WTC11 (cell line): Measurements from ENCODE around the gene KRAS. TPM values are rescaled to one million over a fixed set of nuclear protein-coding genes. Genes with fewer than 3 reads are reported as not detected.

Experiments
- ATAC-seq: fragments of 200-7000 bp; cut with Tn5 transposase; 2 replicates; pipeline ENCODE4 v1.10.0; 2021; ENCODE audit warnings: mild to moderate bottlenecking, moderate library complexity
- CTCF ChIA-PET: fragments of 300-600 bp; sonication (Branson Sonifier 250); formaldehyde crosslinking; loops from one replicate; lab custom pipeline; 2021; ENCODE audit warnings: antibody characterized with exemption; lab: Charles Lee
- POLR2A ChIA-PET: fragments of 350-600 bp; sonication (Branson Sonifier 250); formaldehyde crosslinking; loops from one replicate; lab custom pipeline; 2021; ENCODE audit warnings: antibody characterized with exemption; lab: Charles Lee
- DNase-seq: peaks from one replicate; pipeline ENCODE4 v3.0.0; 2021; ENCODE audit warnings: low spot score
- H3K27ac Mint-ChIP-seq: 2 replicates; pipeline ENCODE4 v1.8.0; 2021; ENCODE audit warnings: mixed read lengths
- H3K27me3 Mint-ChIP-seq: 2 replicates; pipeline ENCODE4 v1.8.0; 2021; ENCODE audit warnings: low read depth, mild to moderate bottlenecking, moderate library complexity, mixed read lengths
- H3K36me3 Mint-ChIP-seq: 2 replicates; pipeline ENCODE4 v1.8.0; 2021; ENCODE audit warnings: mixed read lengths
- H3K4me1 Mint-ChIP-seq: 2 replicates; pipeline ENCODE4 v1.8.0; 2022; ENCODE audit warnings: mixed read lengths
- H3K4me3 Mint-ChIP-seq: 2 replicates; pipeline ENCODE4 v1.8.0; 2021; ENCODE audit warnings: mild to moderate bottlenecking, moderate library complexity, mixed read lengths
- H3K9me3 Mint-ChIP-seq: 2 replicates; pipeline ENCODE4 v1.8.0; 2021; ENCODE audit warnings: mixed read lengths
- AFF4 ChIP-seq: sonication (generic); formaldehyde crosslinking; IDR thresholded peaks from 2 replicates; pipeline ENCODE4 v1.8.1; 2023; ENCODE audit warnings: mild to moderate bottlenecking, missing genetic modification reagents, borderline replicate concordance
- ARID4B ChIP-seq: sonication (generic); formaldehyde crosslinking; IDR thresholded peaks from 2 replicates; pipeline ENCODE4 v1.8.0; 2023; ENCODE audit warnings: missing genetic modification reagents, mild to moderate bottlenecking, borderline replicate concordance
- ATF3 ChIP-seq: sonication (generic); formaldehyde crosslinking; conservative IDR thresholded peaks from 2 replicates; pipeline ENCODE4 v1.8.1; 2022; ENCODE audit warnings: mild to moderate bottlenecking, missing genetic modification reagents
- ESRRA ChIP-seq: sonication (generic); formaldehyde crosslinking; IDR thresholded peaks from 2 replicates; pipeline ENCODE4 v1.8.1; 2022; ENCODE audit warnings: mild to moderate bottlenecking, missing genetic modification reagents, borderline replicate concordance
- ETV6 ChIP-seq: sonication (generic); formaldehyde crosslinking; IDR thresholded peaks from 2 replicates; pipeline ENCODE4 v1.8.1; 2022; ENCODE audit warnings: mild to moderate bottlenecking, missing genetic modification reagents
- FOXJ3 ChIP-seq: sonication (generic); formaldehyde crosslinking; IDR thresholded peaks from 2 replicates; pipeline ENCODE4 v1.9.0; 2021; ENCODE audit warnings: missing genetic modification reagents, mild to moderate bottlenecking, borderline replicate concordance
- GABPB1 ChIP-seq: sonication (generic); formaldehyde crosslinking; IDR thresholded peaks from 2 replicates; pipeline ENCODE4 v1.8.1; 2023; ENCODE audit warnings: mild to moderate bottlenecking, missing genetic modification reagents
- GRHL2 ChIP-seq: fragments of 250-450 bp; sonication (Bioruptor Pico); IDR thresholded peaks from 2 replicates; pipeline ENCODE4 v1.8.0; 2022; ENCODE audit warnings: mild to moderate bottlenecking, moderate library complexity; ENCODE audit not compliant: insufficient replicate concordance, severe bottlenecking
- JAZF1 ChIP-seq: fragments of 250-450 bp; sonication (Bioruptor Pico); IDR thresholded peaks from 2 replicates; pipeline ENCODE4 v1.9.0; 2021; ENCODE audit warnings: moderate library complexity, mild to moderate bottlenecking, inconsistent platforms
- JUN ChIP-seq: sonication (generic); formaldehyde crosslinking; IDR thresholded peaks from 2 replicates; pipeline ENCODE4 v1.8.0; 2023; ENCODE audit warnings: mild to moderate bottlenecking, missing genetic modification reagents
- NFATC4 ChIP-seq: fragments of 250-450 bp; sonication (Bioruptor Pico); IDR thresholded peaks from 2 replicates; pipeline ENCODE4 v1.9.0; 2021; ENCODE audit warnings: mild to moderate bottlenecking
- NFYB ChIP-seq: sonication (generic); formaldehyde crosslinking; conservative IDR thresholded peaks from 2 replicates; pipeline ENCODE4 v1.8.0; 2022; ENCODE audit warnings: low read depth, missing genetic modification reagents
- NR1H2 ChIP-seq: sonication (generic); formaldehyde crosslinking; IDR thresholded peaks from 2 replicates; pipeline ENCODE4 v1.9.0; 2021; ENCODE audit warnings: mild to moderate bottlenecking, moderate library complexity, missing genetic modification reagents
- RORB ChIP-seq: fragments of 250-450 bp; sonication (Bioruptor Pico); IDR thresholded peaks from 2 replicates; pipeline ENCODE4 v1.9.0; 2021; ENCODE audit warnings: mild to moderate bottlenecking
- SMAD3 ChIP-seq: sonication (generic); formaldehyde crosslinking; IDR thresholded peaks from 2 replicates; pipeline ENCODE4 v1.8.0; 2022; ENCODE audit warnings: missing genetic modification reagents, mild to moderate bottlenecking, borderline replicate concordance
- TCF7 ChIP-seq: sonication (generic); formaldehyde crosslinking; IDR thresholded peaks from 2 replicates; pipeline ENCODE4 v1.8.0; 2022; ENCODE audit warnings: mild to moderate bottlenecking, low read depth, missing genetic modification reagents, moderate library complexity
- TEAD1 ChIP-seq: sonication (generic); formaldehyde crosslinking; IDR thresholded peaks from 2 replicates; pipeline ENCODE4 v1.8.0; 2022; ENCODE audit warnings: mild to moderate bottlenecking, missing genetic modification reagents
- TEAD4 ChIP-seq: sonication (generic); formaldehyde crosslinking; IDR thresholded peaks from 2 replicates; pipeline ENCODE4 v1.8.0; 2022; ENCODE audit warnings: mild to moderate bottlenecking, missing genetic modification reagents
- USF2 ChIP-seq: sonication (generic); formaldehyde crosslinking; IDR thresholded peaks from 2 replicates; pipeline ENCODE4 v1.8.1; 2023; ENCODE audit warnings: mild to moderate bottlenecking, missing genetic modification reagents, moderate library complexity
- ZBTB21 ChIP-seq: sonication (generic); formaldehyde crosslinking; IDR thresholded peaks from 2 replicates; pipeline ENCODE4 v1.8.1; 2023; ENCODE audit warnings: mild to moderate bottlenecking, missing genetic modification reagents, borderline replicate concordance
- ZBTB43 ChIP-seq: sonication (generic); formaldehyde crosslinking; IDR thresholded peaks from 2 replicates; pipeline ENCODE4 v1.8.1; 2023; ENCODE audit warnings: mild to moderate bottlenecking, missing genetic modification reagents
- ZSCAN18 ChIP-seq: fragments of 250-450 bp; sonication (Bioruptor Pico); IDR thresholded peaks from 2 replicates; pipeline ENCODE4 v2.1.2; 2022; ENCODE audit warnings: mild to moderate bottlenecking, moderate library complexity
- total RNA-seq: library from RNA; stranded (reverse); gene quantifications from 3 replicates; pipeline ENCODE4 v1.2.3, GENCODE V29; 2021

The KRAS gene
- total RNA-seq, 1 experiment from 2014 or later, result 66.2 TPM

GRCh38 chr12:25276199-25276937, 25.6 kb upstream of the KRAS start:
- H3K27me3 Mint-ChIP-seq, result no peaks in the 10 kb centered on the region
- H3K36me3 Mint-ChIP-seq, result no peaks in the 10 kb centered on the region
- H3K4me3 Mint-ChIP-seq, result no peak overlapping the region
- H3K4me1 Mint-ChIP-seq, result peaks cover 2% of the 10 kb centered on the region; the same call in 1 of the 2 replicates
- POLR2A ChIA-PET, result no interaction called here
- no peak for DNase-seq
- peak overlapping the region; percentile 16; the same call in 1 of the 2 replicates for H3K27ac Mint-ChIP-seq
- TF ChIP-seq ZBTB21 (CRISPR knock-in tag) (no peak), NR1H2 (CRISPR knock-in tag) (no peak), NFATC4 (CRISPR knock-in tag) (no peak), ETV6 (CRISPR knock-in tag) (no peak), ESRRA (CRISPR knock-in tag) (no peak), FOXJ3 (CRISPR knock-in tag) (no peak), ZSCAN18 (no peak)
- CTCF ChIA-PET, result no interaction called here
- H3K9me3 Mint-ChIP-seq, result no peaks in the 10 kb centered on the region
- no peak for ATAC-seq

- Mint-ChIP-seq H3K36me3 (no peaks in the 10 kb centered on the region), H3K9me3 (no peaks in the 10 kb centered on the region), H3K4me3 (no peak overlapping the region), H3K27ac (no peak overlapping the region), H3K4me1 (peaks cover 2% of the 10 kb centered on the region; the same call in 1 of the 2 replicates), H3K27me3 (no peaks in the 10 kb centered on the region)
- TF ChIP-seq GABPB1 (CRISPR knock-in tag) (no peak), USF2 (CRISPR knock-in tag) (no peak), NFYB (no peak), JUN (CRISPR knock-in tag) (no peak), AFF4 (CRISPR knock-in tag) (no peak), TEAD1 (CRISPR knock-in tag) (no peak), TCF7 (CRISPR knock-in tag) (no peak), ZBTB43 (CRISPR knock-in tag) (no peak), RORB (CRISPR knock-in tag) (no peak), ATF3 (CRISPR knock-in tag) (no peak), ARID4B (CRISPR knock-in tag) (no peak), SMAD3 (CRISPR knock-in tag) (no peak), TEAD4 (no peak), GRHL2 (CRISPR knock-in tag) (no peak), JAZF1 (CRISPR knock-in tag) (no peak)
- DNase-seq, result no peak
- ATAC-seq, result no peak
- ChIA-PET POLR2A (interaction anchor here (0.6 kb wide), 1 partner anchor 21 kb away, joined by 3 read pairs; no protein-coding TSS in a partner anchor), CTCF (no interaction called here)
Observed at GRCh38 chr12:25271486-25272098, 20.9 kb upstream of the KRAS start.
